B cell (primary cell): ENCODE results near the gene GRID1. TPM values are rescaled to one million over a fixed set of nuclear protein-coding genes. Genes with fewer than 3 reads are reported as not detected.

Source experiments
- ATAC-seq: fragments of 200-7000 bp; cut with Tn5 transposase; one replicate; pipeline ENCODE4 v1.10.0; 2021; ENCODE audit warnings: low read depth, mild to moderate bottlenecking, moderate number of reproducible peaks, moderate library complexity
- CTCF ChIA-PET: fragments of 350-600 bp; sonication (Branson Sonifier 250); formaldehyde crosslinking; loops from one replicate; lab custom pipeline; 2021; ENCODE audit warnings: antibody characterized with exemption, inconsistent platforms; lab: Charles Lee
- POLR2A ChIA-PET: fragments of 350-600 bp; sonication (Branson Sonifier 250); formaldehyde crosslinking; loops from one replicate; lab custom pipeline; 2021; ENCODE audit warnings: antibody characterized with exemption; lab: Charles Lee
- DNase-seq: peaks from one replicate; pipeline ENCODE4 v3.0.0; 2013
- H2AFZ ChIP-seq: 2 replicates; pipeline ENCODE4 v1.6.1; 2012; ENCODE audit warnings: mild to moderate bottlenecking, low read depth, low read length; ENCODE audit not compliant: insufficient read depth, poor library complexity, severe bottlenecking
- H3K27ac ChIP-seq, 2 donors: 1 replicate in 1 of 2; 2 replicates in 1 of 2; pipeline ENCODE4 v1.5.1; 2012 to 2013; ENCODE audit warnings: low read length in 2 of 2, mild to moderate bottlenecking in 2 of 2, moderate library complexity in 1 of 2
- H3K27me3 ChIP-seq, 4 experiments: fragments of 200-600 bp in 1 of 4; sonication (generic) in 1 of 4; replicated peaks in 1 of 4; 1 replicate in 2 of 4; 2 replicates in 2 of 4; pipeline versions ENCODE4 v1.6.1 to v1.7.0; 2013 to 2016; ENCODE audit warnings: low read length in 3 of 4, mild to moderate bottlenecking in 2 of 4, mixed read lengths in 1 of 4, moderate library complexity in 1 of 4; ENCODE audit not compliant: insufficient read depth in 4 of 4, control insufficient read depth in 3 of 4; ENCODE audit errors: control extremely low read depth in 1 of 4
- H3K36me3 ChIP-seq, 2 experiments: replicated peaks in 1 of 2; 1 replicate in 1 of 2; 2 replicates in 1 of 2; pipeline versions ENCODE4 v1.6.1 to v1.7.1; 2013; ENCODE audit warnings: low read length in 1 of 2; ENCODE audit not compliant: insufficient read depth in 2 of 2, control insufficient read depth in 1 of 2; ENCODE audit errors: control extremely low read depth in 1 of 2, extremely low read depth in 1 of 2
- H3K4me1 ChIP-seq, 2 donors: fragments of 200-600 bp in 1 of 2; sonication (generic) in 1 of 2; 1 replicate in 1 of 2; 2 replicates in 1 of 2; pipeline versions ENCODE4 v1.5.1 to v1.6.1; 2013 to 2017; ENCODE audit warnings: low read length in 2 of 2; ENCODE audit not compliant: control insufficient read depth in 2 of 2, insufficient read depth in 2 of 2
- H3K4me2 ChIP-seq: replicated peaks from 2 replicates; pipeline ENCODE3; 2012; ENCODE audit warnings: mild to moderate bottlenecking, low read depth, low read length; ENCODE audit not compliant: poor library complexity, severe bottlenecking
- H3K4me3 ChIP-seq, 5 experiments: fragments of 200-600 bp in 1 of 5; sonication (generic) in 1 of 5; 1 replicate in 3 of 5; 2 replicates in 2 of 5; pipeline versions ENCODE4 v1.5.1 to v1.7.0; 2011 to 2016; ENCODE audit warnings: low read length in 4 of 5, mild to moderate bottlenecking in 4 of 5, low read depth in 2 of 5, control low read depth in 1 of 5, moderate library complexity in 1 of 5; ENCODE audit not compliant: insufficient read depth in 1 of 5; ENCODE audit errors: control extremely low read depth in 1 of 5, extremely low read depth in 1 of 5
- H3K79me2 ChIP-seq: fragments of 200-600 bp; sonication (generic); one replicate; pipeline ENCODE4 v1.6.0; 2016; ENCODE audit warnings: low read length; ENCODE audit not compliant: control insufficient read depth, insufficient read depth
- H3K9ac ChIP-seq: fragments of 200-600 bp; sonication (generic); 2 replicates; pipeline ENCODE4 v1.6.1; 2017; ENCODE audit warnings: mild to moderate bottlenecking, low read length, moderate library complexity
- H3K9me3 ChIP-seq, 3 donors: one replicate each; pipeline versions ENCODE4 v1.6.1 to v1.7.1; 2013; ENCODE audit warnings: low read length in 2 of 3; ENCODE audit not compliant: control insufficient read depth in 2 of 3, insufficient read depth in 1 of 3; ENCODE audit errors: control extremely low read depth in 1 of 3
- H4K20me1 ChIP-seq: 2 replicates; pipeline ENCODE4 v1.6.0; 2012; ENCODE audit warnings: mild to moderate bottlenecking, low read length; ENCODE audit not compliant: insufficient read depth, control insufficient read depth, poor library complexity, severe bottlenecking
- H3K27ac Mint-ChIP-seq: one replicate; pipeline ENCODE4 v1.8.0; 2021; ENCODE audit warnings: mixed read lengths
- H3K27me3 Mint-ChIP-seq: one replicate; pipeline ENCODE4 v1.8.0; 2021; ENCODE audit warnings: mixed read lengths
- H3K4me1 Mint-ChIP-seq: one replicate; pipeline ENCODE4 v1.8.0; 2021; ENCODE audit warnings: mixed read lengths
- H3K4me3 Mint-ChIP-seq: one replicate; pipeline ENCODE4 v1.8.0; 2021; ENCODE audit warnings: mixed read lengths
- H3K9me3 Mint-ChIP-seq: one replicate; pipeline ENCODE4 v1.8.0; 2022; ENCODE audit warnings: mixed read lengths; ENCODE audit not compliant: insufficient read depth
- CTCF ChIP-seq: fragments of 200-600 bp; IDR thresholded peaks from one replicate; pipeline ENCODE4 v1.8.0; 2022; ENCODE audit warnings: antibody characterized with exemption, mild to moderate bottlenecking
- EZH2 ChIP-seq: IDR thresholded peaks from 2 replicates; pipeline ENCODE4 v1.6.1; 2012; ENCODE audit warnings: borderline replicate concordance, low read depth, mild to moderate bottlenecking, moderate library complexity, low read length; ENCODE audit not compliant: insufficient read depth, poor library complexity, severe bottlenecking
- WGBS: methylation state at CpG from one replicate; pipeline ENCODE4 v1.1.5; 2013; ENCODE audit warnings: missing lambda C conversion rate; ENCODE audit not compliant: insufficient coverage; 5-methylcytosine and 5-hydroxymethylcytosine counted together
- intact Hi-C: fragments of 100-400 bp; cut with micrococcal nuclease; formaldehyde crosslinking; loops from one replicate; pipeline ENCODE4 v1.10.0; 2022
- polyA plus RNA-seq: library from polyadenylated mRNA; depleted of rRNA; stranded (reverse); fragments of >200 nt; gene quantifications from 2 replicates; pipeline ENCODE4 v1.2.3, GENCODE V29; 2012
- total RNA-seq, 2 donors: library from RNA; stranded (reverse); fragments of 120-200 nt in 1 of 2; gene quantifications; 1 replicate in 1 of 2; 2 replicates in 1 of 2; pipeline versions ENCODE4 v1.2.3 to v1.2.4, GENCODE V29; 2013 to 2022

Gene GRID1
- total and polyA plus RNA-seq, 2 donors (not counting 1 experiment from before 2014, with no cell fraction given): not detected

DNA sequence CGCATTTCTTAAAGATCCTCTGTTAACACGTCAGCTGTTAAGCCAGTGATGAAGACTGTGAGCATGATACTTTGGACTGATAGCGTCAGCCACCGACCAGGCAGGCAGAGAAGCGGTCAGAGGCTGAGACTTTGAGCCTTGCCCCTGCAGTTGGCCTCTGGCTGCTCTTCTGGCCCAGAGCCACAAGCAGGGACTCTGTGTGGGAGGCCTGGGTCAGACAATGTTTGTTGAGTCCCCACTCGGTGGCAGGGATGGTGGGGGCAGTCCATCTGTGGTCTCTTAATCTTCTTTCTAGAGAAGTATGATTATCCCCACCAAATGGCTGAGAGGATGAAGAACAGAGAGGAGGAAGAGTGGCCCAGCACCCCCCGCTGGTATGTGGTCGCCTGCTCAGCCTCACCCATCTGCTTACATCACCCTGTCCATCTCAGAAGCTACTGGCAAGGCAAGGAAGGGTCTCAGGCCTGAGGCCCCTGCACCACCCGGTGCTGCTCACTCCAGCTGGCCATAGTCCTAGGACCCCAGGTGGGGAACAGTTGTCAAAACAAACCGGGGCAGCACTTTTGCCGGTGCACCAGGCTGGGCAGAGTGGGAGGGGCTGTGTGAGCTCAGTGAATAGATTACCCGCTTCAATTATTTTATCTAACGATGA lies 202.9 kb downstream of the GRID1 start:
- Histone ChIP-seq H2AFZ (no peak overlapping the region), H3K36me3 (no peaks in the 10 kb centered on the region), H3K4me3 (no peak overlapping the region), H3K9ac (no peak overlapping the region), H4K20me1 (no peaks in the 10 kb centered on the region), H3K4me2 (no peak overlapping the region), H3K4me1 (no peaks in the 10 kb centered on the region), H3K27me3 (no peaks in the 10 kb centered on the region), H3K27ac (no peak overlapping the region), H3K79me2 (no peaks in the 10 kb centered on the region), H3K9me3 (no peaks in the 10 kb centered on the region)
- DNase-seq (no peak), ATAC-seq (no peak)
- ChIA-PET POLR2A (no interaction called here), CTCF (no interaction called here)
- Mint-ChIP-seq H3K4me1 (no peaks in the 10 kb centered on the region), H3K27me3 (peaks cover 4% of the 10 kb centered on the region), H3K9me3 (no peaks in the 10 kb centered on the region), H3K27ac (no peak overlapping the region), H3K4me3 (no peak overlapping the region)
- 91% methylated on average over 8 of the region's 13 CpGs for WGBS
- intact Hi-C loops: no loop called here
- TF ChIP-seq EZH2 (no peak), CTCF (no peak)

GRCh38 chr10:86162696-86163400 lies 203.7 kb downstream of the GRID1 start:
- intact Hi-C loops: no loop called here

More at GRCh38 chr10:86162696-86163400, 203.7 kb downstream of the GRID1 start:
- no peak for DNase-seq
- ChIA-PET CTCF (no interaction called here), POLR2A (no interaction called here)
- TF ChIP-seq CTCF: no peak
- TF ChIP-seq EZH2: no peak
- H3K36me3 ChIP-seq: no peaks in the 10 kb centered on the region
- no peaks in the 10 kb centered on the region for H3K79me2 ChIP-seq
- H3K4me3 Mint-ChIP-seq: no peak overlapping the region
- no peak overlapping the region for H3K4me2 ChIP-seq
- H3K4me3 ChIP-seq: no peak overlapping the region
- no peaks in the 10 kb centered on the region for H3K4me1 ChIP-seq
- 98% methylated on average over 4 of the region's 5 CpGs for WGBS
- no peak for ATAC-seq
- H3K9ac ChIP-seq: no peak overlapping the region
- H3K27ac ChIP-seq: no peak overlapping the region
- no peaks in the 10 kb centered on the region for H3K27me3 ChIP-seq
- H3K9me3 ChIP-seq: no peaks in the 10 kb centered on the region
- no peaks in the 10 kb centered on the region for H3K4me1 Mint-ChIP-seq
- H4K20me1 ChIP-seq: no peaks in the 10 kb centered on the region
- H3K27me3 Mint-ChIP-seq: peaks cover 4% of the 10 kb centered on the region
- H3K27ac Mint-ChIP-seq: no peak overlapping the region
- no peaks in the 10 kb centered on the region for H3K9me3 Mint-ChIP-seq
- H2AFZ ChIP-seq: no peak overlapping the region
